ENCODE measurements around the gene UCHL3.
"Not testable (repeated sequence)": the region's sequence is repeated elsewhere in the genome, so short reads cannot be mapped to it uniquely, and the experiment has no call there.

Gene UCHL3

DNA sequence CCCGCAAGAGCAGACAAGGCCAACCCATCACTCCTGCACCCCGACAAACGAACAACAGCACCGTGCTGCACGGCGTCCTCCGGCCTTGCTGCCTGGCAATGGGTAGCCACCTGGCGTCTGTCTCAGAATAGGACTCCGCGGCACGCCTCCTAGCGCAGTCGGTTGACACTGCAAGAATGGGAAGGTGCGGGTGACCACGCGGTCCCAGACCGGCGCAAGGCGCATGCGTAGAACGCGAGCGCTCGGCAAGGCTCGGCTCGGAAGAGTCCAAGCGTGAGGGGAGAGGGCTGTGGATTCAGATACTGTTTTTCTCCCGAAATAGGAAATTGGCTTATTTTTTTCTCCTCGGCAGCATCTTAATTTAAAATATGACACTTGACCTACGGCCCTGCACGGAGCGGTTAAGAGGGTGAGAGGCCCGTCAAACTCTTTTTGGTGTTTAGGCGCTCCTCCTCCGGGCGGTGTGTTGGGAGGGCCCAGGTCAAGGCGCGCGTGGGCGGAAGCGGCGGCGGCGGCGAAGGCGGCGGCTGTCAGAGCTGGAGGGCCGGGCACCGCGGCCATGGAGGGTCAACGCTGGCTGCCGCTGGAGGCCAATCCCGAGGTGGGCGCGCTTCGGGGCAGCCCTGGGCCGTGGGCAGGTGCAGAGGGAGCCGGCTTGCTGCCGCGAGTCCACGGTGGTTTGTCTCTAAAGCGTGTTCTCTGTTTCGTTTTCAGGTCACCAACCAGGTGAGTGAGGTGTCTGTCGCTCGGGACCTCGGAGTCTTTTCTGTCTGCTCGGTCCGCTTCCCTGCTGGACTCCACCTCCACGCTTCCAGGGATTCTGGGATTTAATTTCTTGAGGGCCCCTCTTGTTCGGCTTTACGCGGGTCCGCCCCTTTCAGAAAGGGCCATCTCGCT is at the start of gene UCHL3:
Gene UCHL3, plus strand, starts transcription at position 530 of the 897 bp plus-strand sequence. Its CDS starts 30 bp downstream, at position 560.
- peak; percentile 97 to 98 for DNase-seq

GRCh38 chr13:75505327-75505726 is 44.3 kb upstream of the UCHL3 start:
- DNase-seq = no peak

- DNase-seq = no peak
These were observed 43.6 kb upstream of the UCHL3 start for GRCh38 chr13:75506018-75506417.

DNA sequence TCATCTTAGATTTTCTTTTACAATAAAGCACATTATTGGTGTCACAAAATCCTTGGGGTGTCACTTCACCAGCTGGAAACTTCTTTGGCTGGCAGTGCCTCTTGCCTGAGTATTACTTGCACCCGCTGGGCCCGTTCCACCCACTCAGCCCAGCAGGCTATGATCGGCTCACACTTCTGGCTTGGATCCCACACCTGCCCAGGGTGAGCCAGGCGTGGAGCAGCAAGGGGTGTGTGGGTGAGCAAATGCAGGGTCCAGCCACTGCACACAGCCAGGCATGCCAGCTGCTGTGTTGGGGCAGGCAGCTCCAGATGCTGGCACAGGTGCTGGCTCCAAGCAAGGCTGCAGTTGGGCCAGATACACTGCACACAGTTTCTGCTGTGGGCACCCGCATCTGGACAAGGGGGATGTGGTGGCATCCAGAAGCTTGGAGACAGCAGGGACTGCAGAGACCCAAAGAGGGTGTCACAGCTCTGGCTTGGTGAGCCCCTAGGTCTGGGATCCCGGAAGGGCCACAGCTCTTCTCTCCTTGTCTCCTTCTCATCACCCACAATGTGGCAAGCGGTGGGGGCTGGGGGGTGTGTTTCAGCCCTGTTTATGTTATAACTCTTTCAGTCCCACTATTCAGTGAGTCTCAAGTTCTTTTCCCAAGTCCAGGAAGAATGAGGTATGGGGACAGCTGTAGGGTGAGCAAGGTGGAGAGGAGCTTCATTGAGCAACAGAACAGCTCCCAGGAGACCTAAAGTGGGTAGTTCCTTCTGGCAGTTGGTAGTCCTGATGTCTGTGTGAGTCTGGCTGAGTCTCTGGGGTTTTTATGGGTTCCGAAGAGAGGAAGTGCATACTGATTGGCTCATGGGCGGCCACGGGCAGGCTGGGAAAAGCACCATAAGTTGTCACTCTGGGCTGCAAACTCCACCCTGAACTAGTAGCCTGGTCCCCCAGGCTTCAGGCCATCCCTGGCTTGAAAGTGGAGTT is 42.3 kb upstream of the UCHL3 start:
- DNase-seq = no peak

GRCh38 chr13:75508002-75508548 is 41.5 kb upstream of the UCHL3 start:
- no peak for DNase-seq

DNA sequence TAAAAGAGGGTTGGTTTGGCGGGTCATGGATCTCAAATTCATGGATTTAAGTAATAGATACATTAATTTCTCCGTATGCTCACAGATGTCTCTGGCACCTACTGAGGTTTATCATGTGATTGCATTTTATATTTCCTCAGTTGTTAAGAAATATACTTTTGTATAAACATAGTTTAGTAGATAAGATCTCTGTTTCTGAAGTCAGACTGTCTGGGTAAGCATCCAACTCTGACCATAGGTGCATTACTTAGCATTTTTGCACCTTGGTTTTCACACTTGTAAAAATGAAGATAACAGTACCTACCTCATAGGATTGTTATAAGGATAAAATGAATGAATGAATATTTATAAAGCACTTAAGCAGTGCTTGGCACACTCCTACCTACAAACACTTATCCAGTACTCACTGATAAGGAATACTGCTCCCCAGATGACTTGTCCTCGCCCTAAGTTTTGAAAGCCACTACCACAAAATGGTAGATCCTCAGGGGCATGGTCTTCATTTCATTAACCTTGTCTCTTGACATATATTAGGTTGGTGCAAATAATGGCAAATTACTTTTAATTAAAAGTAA is 38.5 kb upstream of the UCHL3 start:
- DNase-seq = no peak

GRCh38 chr13:75512253-75512652 is 37.3 kb upstream of the UCHL3 start:
- no peak for DNase-seq

DNA sequence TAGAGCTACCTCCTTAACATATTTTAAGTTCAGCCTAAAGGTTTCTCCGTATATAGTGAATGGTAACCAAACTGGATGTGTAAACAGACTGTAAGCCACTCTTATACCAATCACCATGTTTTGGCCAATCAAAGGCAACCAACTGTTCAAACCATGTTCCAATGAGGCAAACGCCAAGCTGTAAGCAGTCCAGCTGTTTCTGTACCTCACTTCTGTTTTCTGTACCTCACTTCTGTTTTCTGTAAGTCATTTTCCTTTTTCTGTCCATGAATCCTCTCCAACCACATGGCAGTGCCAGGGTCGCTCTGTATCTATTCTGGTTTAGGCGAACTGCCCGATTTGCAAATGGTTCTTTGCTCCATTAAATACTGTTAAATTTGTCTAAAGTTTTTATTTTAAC is 36.3 kb upstream of the UCHL3 start:
- no peak for DNase-seq

- no peak for DNase-seq
These were observed 35.3 kb upstream of the UCHL3 start for GRCh38 chr13:75514080-75514995.

GRCh38 chr13:75518439-75519088 is 31.0 kb upstream of the UCHL3 start:
- no peak for DNase-seq

DNA sequence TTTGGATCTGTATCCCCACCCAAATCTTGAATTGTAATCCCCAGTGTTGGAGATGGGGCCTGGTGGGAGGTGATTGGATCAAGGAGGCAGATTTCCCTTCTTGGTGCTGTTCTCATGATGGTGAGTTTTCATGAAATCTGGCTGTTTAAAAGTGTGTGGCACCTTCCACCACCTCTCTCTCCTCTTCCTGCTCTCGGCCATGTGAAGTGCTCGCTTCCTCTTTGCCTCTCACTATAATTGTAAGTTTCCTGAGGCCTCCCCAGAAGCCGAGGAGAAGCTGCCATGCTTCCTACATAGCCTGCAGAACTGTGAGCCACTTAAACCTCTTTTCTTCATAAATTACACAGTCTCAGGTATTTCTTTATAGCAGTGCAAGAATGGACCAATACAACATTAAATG is 27.6 kb upstream of the UCHL3 start:
- DNase-seq = no peak

- no peak for DNase-seq
These were observed 19.0 kb upstream of the UCHL3 start for GRCh38 chr13:75530549-75530961.

DNA sequence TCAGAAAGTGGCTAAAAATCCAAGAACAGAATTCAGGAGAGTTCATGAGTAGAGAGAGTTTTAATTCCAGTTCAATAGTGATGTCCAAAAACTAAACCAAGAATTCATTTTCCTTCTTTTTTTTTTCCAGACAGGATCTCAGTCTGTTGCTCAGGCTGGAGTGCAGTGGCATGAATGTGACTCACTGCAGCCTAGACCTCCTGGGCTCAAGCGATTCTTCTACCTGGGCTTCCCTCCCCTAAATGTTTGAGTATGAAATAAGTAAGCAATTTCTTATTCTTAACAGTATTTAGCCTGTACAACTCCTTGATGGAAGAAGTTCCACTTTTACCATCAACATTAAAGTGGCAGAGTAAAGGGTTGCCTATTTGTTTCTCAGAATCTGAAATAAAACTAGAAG is 15.7 kb upstream of the UCHL3 start:
- no peak for DNase-seq

GRCh38 chr13:75537401-75538365 is 11.9 kb upstream of the UCHL3 start, which contains the start of gene COMMD6:
TSS of gene COMMD6 (minus strand) at chr13:75537841. CDS start at chr13:75537805, 36 bp downstream.
- peak; percentile 63 to 70 for DNase-seq

DNA sequence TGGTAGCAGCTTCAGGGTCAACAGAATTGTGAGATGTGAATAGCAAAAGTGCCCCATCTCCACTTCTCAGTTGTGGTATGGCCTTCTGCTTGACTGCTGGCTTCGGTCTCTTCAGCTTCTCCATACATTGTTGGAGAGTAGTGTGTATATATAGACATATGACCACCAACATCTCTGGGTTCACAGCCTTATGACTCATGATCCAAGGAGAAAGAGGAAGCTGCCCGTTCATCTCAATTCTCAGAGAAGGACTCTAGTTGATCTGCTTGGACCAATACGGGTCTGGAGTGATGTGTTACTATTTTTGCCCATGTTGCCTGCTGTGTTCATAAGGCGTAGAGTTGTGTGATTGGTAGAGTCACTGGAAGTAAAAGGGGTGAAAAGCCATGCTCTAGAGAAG is 8.3 kb upstream of the UCHL3 start:
- DNase-seq = no peak

GRCh38 chr13:75541961-75542360 is 7.6 kb upstream of the UCHL3 start:
- DNase-seq = no peak

- DNase-seq = no peak
These were observed 4.8 kb upstream of the UCHL3 start for GRCh38 chr13:75544681-75545330.

DNA sequence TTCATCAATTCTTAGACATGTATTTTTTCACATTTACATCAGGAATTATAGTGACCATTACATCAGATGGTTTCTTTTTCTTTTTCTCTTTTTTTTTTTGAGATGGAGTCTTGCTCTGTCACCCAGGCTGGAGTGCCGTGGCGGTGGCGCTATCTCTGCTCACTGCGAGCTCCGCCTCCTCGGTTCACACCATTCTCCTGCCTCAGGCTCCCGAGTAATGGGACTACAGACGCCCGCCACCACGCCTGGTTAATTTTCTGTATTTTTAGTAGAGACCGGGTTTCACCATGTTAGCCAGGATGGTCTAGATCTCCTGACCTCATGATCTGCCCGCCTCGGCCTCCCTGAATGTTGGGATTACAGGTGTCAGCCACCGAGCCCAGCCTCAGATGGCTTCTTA is 4.2 kb upstream of the UCHL3 start:
- not testable (repeated sequence) for DNase-seq

DNA sequence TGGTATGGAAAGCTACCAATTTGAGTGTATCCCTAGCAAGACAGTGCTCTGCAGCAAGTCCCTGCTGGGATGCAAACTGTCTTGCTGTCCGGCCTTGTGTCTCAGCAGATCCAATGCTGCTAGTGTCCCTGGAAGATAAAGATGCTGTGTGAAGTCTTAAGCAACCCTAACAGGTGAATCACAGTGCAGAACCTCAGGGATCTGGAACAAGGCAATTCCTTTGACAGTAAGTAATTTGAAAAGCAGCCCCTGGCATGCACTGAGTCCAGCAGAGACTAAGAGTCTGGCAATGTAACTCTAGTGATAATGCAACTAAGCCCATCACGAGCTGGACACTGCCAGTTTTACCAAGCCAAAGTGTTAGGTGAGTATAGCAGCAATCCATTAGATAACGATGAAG is 1.7 kb upstream of the UCHL3 start:
- DNase-seq = no peak

Measured in activated CD4-positive, alpha-beta T cell treated with anti-CD3 and anti-CD28 coated beads for 4 hours (primary cell).